Measurements from ENCODE around the gene IZUMO1R. TPM values are rescaled to one million over a fixed set of nuclear protein-coding genes. Genes with fewer than 3 reads are reported as not detected.
"Not testable (repeated sequence)": the region's sequence is repeated elsewhere in the genome, so short reads cannot be mapped to it uniquely, and the experiment has no call there.

Gene IZUMO1R
- total and polyA plus RNA-seq, 8 donors: not detected

DNA sequence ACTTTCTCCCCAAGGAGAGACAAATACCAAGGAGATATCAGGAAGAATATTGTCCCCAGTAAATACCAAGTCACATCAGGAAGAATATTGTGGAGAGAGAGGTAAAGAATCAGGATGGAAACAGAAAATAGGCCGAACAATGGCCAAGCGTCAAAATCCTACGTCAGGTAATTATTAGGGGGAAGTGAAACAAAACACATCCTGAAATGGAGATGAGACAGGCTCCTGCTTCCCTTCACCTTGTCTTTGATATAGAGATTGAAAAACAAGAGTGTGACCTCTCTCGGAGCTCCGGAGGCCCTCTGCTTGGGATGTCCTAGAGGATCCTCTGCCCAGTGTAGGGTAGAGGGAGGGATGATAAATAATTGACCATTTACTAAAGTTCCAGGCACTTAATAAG lies 27.4 kb upstream of the IZUMO1R start:
- no peaks in the 10 kb centered on the region for H3K4me1 ChIP-seq
- H3K27me3 ChIP-seq: no peaks in the 10 kb centered on the region
- H3K4me3 ChIP-seq: no peak overlapping the region
- intact Hi-C loops (cut with DNase I; ENCODE audit: low total_unique reads): no loop called here
- H3K27ac ChIP-seq: no peak overlapping the region
- 85 to 93% (median 88%) methylated on average over 5 of the region's 5 CpGs for WGBS, 5 donors
- TF ChIP-seq POLR2AphosphoS5 (IDR thresholded peaks at IDR 0.05) (no peak), POLR2A (IDR thresholded peaks at IDR 0.05) (no peak), EP300 (IDR thresholded peaks at IDR 0.05) (no peak)
- TF ChIP-seq, protein P1, sequence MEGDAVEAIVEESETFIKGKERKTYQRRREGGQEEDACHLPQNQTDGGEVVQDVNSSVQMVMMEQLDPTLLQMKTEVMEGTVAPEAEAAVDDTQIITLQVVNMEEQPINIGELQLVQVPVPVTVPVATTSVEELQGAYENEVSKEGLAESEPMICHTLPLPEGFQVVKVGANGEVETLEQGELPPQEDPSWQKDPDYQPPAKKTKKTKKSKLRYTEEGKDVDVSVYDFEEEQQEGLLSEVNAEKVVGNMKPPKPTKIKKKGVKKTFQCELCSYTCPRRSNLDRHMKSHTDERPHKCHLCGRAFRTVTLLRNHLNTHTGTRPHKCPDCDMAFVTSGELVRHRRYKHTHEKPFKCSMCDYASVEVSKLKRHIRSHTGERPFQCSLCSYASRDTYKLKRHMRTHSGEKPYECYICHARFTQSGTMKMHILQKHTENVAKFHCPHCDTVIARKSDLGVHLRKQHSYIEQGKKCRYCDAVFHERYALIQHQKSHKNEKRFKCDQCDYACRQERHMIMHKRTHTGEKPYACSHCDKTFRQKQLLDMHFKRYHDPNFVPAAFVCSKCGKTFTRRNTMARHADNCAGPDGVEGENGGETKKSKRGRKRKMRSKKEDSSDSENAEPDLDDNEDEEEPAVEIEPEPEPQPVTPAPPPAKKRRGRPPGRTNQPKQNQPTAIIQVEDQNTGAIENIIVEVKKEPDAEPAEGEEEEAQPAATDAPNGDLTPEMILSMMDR (IDR thresholded peaks at IDR 0.05): no peak
- H3K36me3 ChIP-seq: no peaks in the 10 kb centered on the region
- DNase-seq: no peak
- H3K9me3 ChIP-seq: no peaks in the 10 kb centered on the region

DNA sequence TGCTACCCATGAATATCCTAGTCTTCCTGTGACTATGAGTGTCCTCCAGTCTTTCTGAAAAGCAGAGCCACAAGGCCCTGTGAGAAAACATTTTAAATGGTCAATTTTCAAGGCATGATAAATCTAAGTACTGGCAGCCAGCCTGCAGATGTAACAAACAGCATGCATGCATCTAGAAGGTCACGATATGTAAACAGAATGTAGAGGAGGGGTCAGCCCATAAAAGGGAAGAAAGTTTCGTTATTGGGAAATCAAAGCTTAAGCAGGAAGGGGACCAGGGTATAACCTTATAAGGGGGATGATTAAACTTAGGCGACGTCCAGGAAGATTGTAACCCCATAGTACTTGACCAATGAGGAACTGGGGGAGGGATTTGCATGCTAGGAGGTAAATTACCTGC lies 26.2 kb upstream of the IZUMO1R start:
- H3K36me3 ChIP-seq; H3K27me3 ChIP-seq; H3K9me3 ChIP-seq; H3K27ac ChIP-seq; H3K4me3 ChIP-seq; intact Hi-C loops (cut with DNase I; ENCODE audit: low total_unique reads); H3K4me1 ChIP-seq; DNase-seq: not testable (repeated sequence)
- 37 to 56% (median 54%) methylated on average over 4 of the region's 4 CpGs for WGBS, 5 donors

DNA sequence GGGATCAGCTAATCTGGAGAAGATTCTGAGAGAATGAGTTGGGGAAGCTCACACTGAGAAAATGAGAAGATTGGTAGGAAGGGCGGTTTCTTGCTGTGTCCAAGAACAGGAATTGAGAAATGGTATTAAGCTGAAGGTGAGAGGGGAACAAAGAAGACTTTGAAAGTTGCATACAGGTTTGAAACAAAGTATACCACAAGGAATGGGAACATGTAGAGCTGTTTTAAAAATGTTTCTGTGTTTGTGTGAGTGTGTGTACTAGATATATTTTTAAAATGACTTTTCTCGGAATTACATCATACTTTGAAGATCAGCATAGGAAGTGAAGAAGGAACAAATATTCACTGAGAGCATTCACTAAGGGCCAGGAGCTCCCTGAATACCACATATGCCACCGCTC lies 24.4 kb upstream of the IZUMO1R start:
- no peak for TF ChIP-seq POLR2AphosphoS5 (IDR thresholded peaks at IDR 0.05)
- TF ChIP-seq, protein P1 (IDR thresholded peaks at IDR 0.05): no peak
- no peaks in the 10 kb centered on the region for H3K36me3 ChIP-seq
- H3K4me3 ChIP-seq: no peak overlapping the region
- H3K27me3 ChIP-seq: no peaks in the 10 kb centered on the region
- WGBS, 5 donors: 86 to 98% (median 94%) methylated on average over 3 of the region's 3 CpGs
- DNase-seq: no peak
- H3K27ac ChIP-seq: no peak overlapping the region
- H3K4me1 ChIP-seq: no peaks in the 10 kb centered on the region
- intact Hi-C loops (cut with DNase I; ENCODE audit: low total_unique reads): no loop called here
- no peaks in the 10 kb centered on the region for H3K9me3 ChIP-seq

DNA sequence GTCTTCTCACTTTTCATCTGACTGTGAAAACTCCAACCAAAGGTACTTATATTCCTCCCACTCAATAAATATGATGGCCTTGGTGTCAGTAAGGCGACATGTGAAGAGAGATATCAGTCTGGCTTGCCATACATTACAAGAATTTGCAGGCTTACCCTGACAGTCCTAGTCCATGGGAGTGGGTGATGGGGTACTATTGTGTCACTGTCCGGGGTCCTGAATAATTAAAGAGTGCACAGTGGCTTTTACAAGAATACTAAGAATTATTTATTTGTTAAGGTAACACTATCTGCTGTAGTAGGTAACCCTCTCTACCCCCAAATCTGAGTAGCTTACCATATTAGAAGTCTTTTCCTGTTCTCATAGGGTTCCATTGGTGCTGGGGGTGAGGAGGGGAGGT lies 23.1 kb upstream of the IZUMO1R start:
- TF ChIP-seq, protein P1 (IDR thresholded peaks at IDR 0.05): no peak
- TF ChIP-seq POLR2A (IDR thresholded peaks at IDR 0.05): no peak
- no peak for TF ChIP-seq POLR2AphosphoS5 (IDR thresholded peaks at IDR 0.05)
- no peak for TF ChIP-seq EP300 (IDR thresholded peaks at IDR 0.05)
- Histone ChIP-seq H3K9me3 (no peaks in the 10 kb centered on the region), H3K4me1 (no peaks in the 10 kb centered on the region), H3K27ac (no peak overlapping the region), H3K4me3 (no peak overlapping the region), H3K36me3 (no peaks in the 10 kb centered on the region), H3K27me3 (no peaks in the 10 kb centered on the region)
- WGBS, 5 donors: 78 to 92% (median 85%) methylated on average over 2 of the region's 2 CpGs
- DNase-seq: no peak
- intact Hi-C loops (cut with DNase I; ENCODE audit: low total_unique reads): no loop called here

DNA sequence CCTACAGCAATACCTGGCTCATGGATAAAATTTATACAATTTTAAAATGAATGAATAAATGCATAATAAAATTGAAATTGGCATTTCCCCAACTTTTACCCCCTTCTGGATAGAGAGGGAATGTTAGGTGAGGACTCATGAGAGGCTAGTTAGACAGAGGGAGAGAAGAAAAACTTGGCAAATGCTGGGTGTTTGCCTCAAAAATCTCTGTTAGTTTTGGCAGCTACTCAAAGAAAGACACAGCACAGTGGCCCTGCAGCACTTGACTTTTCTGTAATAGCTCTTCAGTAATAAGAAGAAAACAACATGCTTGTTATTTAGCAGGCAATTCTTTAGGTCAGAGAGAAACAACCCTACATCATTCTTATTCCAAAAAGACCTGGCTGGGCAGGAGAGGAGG lies 20.7 kb upstream of the IZUMO1R start:
- TF ChIP-seq, protein P1 (IDR thresholded peaks at IDR 0.05): no peak
- TF ChIP-seq EP300 (IDR thresholded peaks at IDR 0.05) (no peak), POLR2A (IDR thresholded peaks at IDR 0.05) (no peak), POLR2AphosphoS5 (IDR thresholded peaks at IDR 0.05) (no peak)
- H3K27ac ChIP-seq: no peak overlapping the region
- DNase-seq: no peak
- no peaks in the 10 kb centered on the region for H3K36me3 ChIP-seq
- intact Hi-C loops (cut with DNase I; ENCODE audit: low total_unique reads): no loop called here
- H3K4me1 ChIP-seq: no peaks in the 10 kb centered on the region
- no peaks in the 10 kb centered on the region for H3K27me3 ChIP-seq
- H3K4me3 ChIP-seq: no peak overlapping the region
- no peaks in the 10 kb centered on the region for H3K9me3 ChIP-seq
